H1 (cell line): ENCODE data around the gene SLC5A2. TPM values are rescaled to one million over a fixed set of nuclear protein-coding genes. Genes with fewer than 3 reads are reported as not detected.

Experiments
- BACH1 ChIP-seq: IDR thresholded peaks from 2 replicates; pipeline ENCODE4 v1.6.1; 2012; ENCODE audit warnings: low read length, improper control_type of control experiment
- CHD1 ChIP-seq: IDR thresholded peaks from 2 replicates; pipeline ENCODE4 v1.6.1; 2012; ENCODE audit warnings: low read depth, low read length, improper control_type of control experiment
- CREB1 ChIP-seq: IDR thresholded peaks from 2 replicates; pipeline ENCODE4 v1.6.1; 2012; ENCODE audit warnings: inconsistent platforms
- EGR1 ChIP-seq: IDR thresholded peaks from 2 replicates; pipeline ENCODE4 v1.6.1; 2011; ENCODE audit warnings: low read depth, low read length, borderline replicate concordance
- FOSL1 ChIP-seq: IDR thresholded peaks from 2 replicates; pipeline ENCODE4 v1.6.1; 2011; ENCODE audit warnings: mild to moderate bottlenecking, low read depth, low read length, moderate library complexity; ENCODE audit not compliant: insufficient read depth
- GTF2F1 ChIP-seq: IDR thresholded peaks from 2 replicates; pipeline ENCODE4 v1.6.1; 2012; ENCODE audit warnings: low read depth, low read length, improper control_type of control experiment, borderline replicate concordance
- HDAC6 ChIP-seq: IDR thresholded peaks from one replicate; pipeline ENCODE4 v1.7.1; 2012; ENCODE audit warnings: low read depth, mild to moderate bottlenecking, inconsistent platforms, low read length, moderate library complexity
- KDM4A ChIP-seq: IDR thresholded peaks from one replicate; pipeline ENCODE4 v1.7.1; 2012; ENCODE audit warnings: low read depth, mild to moderate bottlenecking, moderate library complexity, low read length, inconsistent platforms; ENCODE audit not compliant: severe bottlenecking
- MAFK ChIP-seq: IDR thresholded peaks from 2 replicates; pipeline ENCODE4 v1.6.1; 2012; ENCODE audit warnings: low read depth, mild to moderate bottlenecking, improper control_type of control experiment, low read length
- NRF1 ChIP-seq: IDR thresholded peaks from 2 replicates; pipeline ENCODE4 v1.6.1; 2011; ENCODE audit warnings: mild to moderate bottlenecking, low read depth, low read length, improper control_type of control experiment
- PHF8 ChIP-seq: fragments of 200-600 bp; sonication (generic); conservative IDR thresholded peaks from 2 replicates; pipeline ENCODE4 v1.7.1; 2012; ENCODE audit warnings: low read depth, mild to moderate bottlenecking, inconsistent platforms, low read length, moderate library complexity
- POLR2AphosphoS5 ChIP-seq: IDR thresholded peaks from 2 replicates; pipeline ENCODE4 v1.6.1; 2011; ENCODE audit warnings: low read depth, low read length
- RXRA ChIP-seq: IDR thresholded peaks from 2 replicates; pipeline ENCODE4 v1.6.1; 2011; ENCODE audit warnings: low read depth, mild to moderate bottlenecking, low read length, moderate library complexity; ENCODE audit not compliant: insufficient read depth
- SIRT6 ChIP-seq: IDR thresholded peaks from one replicate; pipeline ENCODE4 v1.7.1; 2012; ENCODE audit warnings: low read length, inconsistent platforms
- SRF ChIP-seq: IDR thresholded peaks from 2 replicates; pipeline ENCODE4 v1.6.1; 2011; ENCODE audit warnings: mild to moderate bottlenecking, low read depth, low read length, moderate library complexity
- TCF12 ChIP-seq: IDR thresholded peaks from 2 replicates; pipeline ENCODE4 v1.6.1; 2011; ENCODE audit warnings: low read depth, mild to moderate bottlenecking, low read length
- ZNF274 ChIP-seq: IDR thresholded peaks from 2 replicates; pipeline ENCODE4 v1.7.0; 2012; ENCODE audit warnings: low read length, borderline replicate concordance; ENCODE audit errors: extremely low read depth
- polyA plus RNA-seq, 7 experiments: library from polyadenylated mRNA; depleted of rRNA in 3 of 7; stranded (reverse) in 5 of 7; unstranded in 2 of 7; fragments of >200 nt in 5 of 7; fragments of 200-250 nt in 2 of 7; gene quantifications; 1 replicate in 5 of 7; 2 replicates in 1 of 7; 4 replicates in 1 of 7; pipeline versions ENCODE4 v1.2.1 to v1.2.3, GENCODE V29; 2011 to 2013; ENCODE audit warnings: missing spikeins in 2 of 7, mixed read lengths in 2 of 7
- total RNA-seq: library from RNA; stranded (reverse); fragmentation: NEBNext Ultra II Directional; extraction: Animal tissue kit (Norgen Biotek cat#: 25700); gene quantifications from 2 replicates; pipeline ENCODE4 v1.2.1, GENCODE V29; 2021
- TF ChIP-seq, protein P1 (sequence below): IDR thresholded peaks from 2 replicates; pipeline ENCODE4 v1.6.1; 2012; ENCODE audit warnings: inconsistent platforms

Gene SLC5A2
- total and polyA plus RNA-seq, 2 of the 8 experiments (the other 6 are each of a cell fraction or from before 2014, with no cell fraction given), result 0.56 to 4.4 TPM

GRCh38 chr16:31459687-31460581, 23.0 kb upstream of the SLC5A2 start (continued):
- TF ChIP-seq MAFK (no peak), HDAC6 (no peak), NRF1 (peak; percentile 95), BACH1 (no peak), EGR1 (no peak; the same call in 1 of the 2 replicates), PHF8 (no peak), ZNF274 (no peak), FOSL1 (no peak), KDM4A (no peak), SRF (no peak), TCF12 (no peak), RXRA (no peak), CREB1 (peak; percentile 44), GTF2F1 (no peak), CHD1 (no peak), SIRT6 (no peak), POLR2AphosphoS5 (peak; percentile 11; the same call in 1 of the 2 replicates)
- TF ChIP-seq, protein P1, sequence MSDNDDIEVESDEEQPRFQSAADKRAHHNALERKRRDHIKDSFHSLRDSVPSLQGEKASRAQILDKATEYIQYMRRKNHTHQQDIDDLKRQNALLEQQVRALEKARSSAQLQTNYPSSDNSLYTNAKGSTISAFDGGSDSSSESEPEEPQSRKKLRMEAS, result no peak
